HUES6 (cell line): Measurements from ENCODE around the gene C12orf75.
"Not testable (repeated sequence)": the region's sequence is repeated elsewhere in the genome, so short reads cannot be mapped to it uniquely, and the experiment has no call there.

Source experiments
- H3K27ac ChIP-seq: 2 replicates; pipeline ENCODE4 v1.7.0; 2013; ENCODE audit warnings: low read depth, mild to moderate bottlenecking, low read length, inconsistent platforms
- H3K27me3 ChIP-seq: 2 replicates; pipeline ENCODE4 v1.6.1; 2013; ENCODE audit warnings: low read length; ENCODE audit not compliant: control insufficient read depth, insufficient read depth
- H3K36me3 ChIP-seq: 2 replicates; pipeline ENCODE4 v1.6.1; 2013; ENCODE audit warnings: low read length; ENCODE audit not compliant: control insufficient read depth, insufficient read depth
- H3K4me1 ChIP-seq: 2 replicates; pipeline ENCODE4 v1.6.1; 2013; ENCODE audit warnings: low read length; ENCODE audit not compliant: control insufficient read depth, insufficient read depth
- H3K4me3 ChIP-seq: 2 replicates; pipeline ENCODE4 v1.5.1; 2013; ENCODE audit warnings: low read depth, low read length
- H3K9ac ChIP-seq: one replicate; pipeline ENCODE4 v1.6.1; 2013; ENCODE audit warnings: mild to moderate bottlenecking, low read length
- H3K9me3 ChIP-seq: 2 replicates; pipeline ENCODE4 v1.6.1; 2013; ENCODE audit warnings: low read depth, low read length; ENCODE audit not compliant: control insufficient read depth, insufficient read depth

Gene C12orf75

DNA sequence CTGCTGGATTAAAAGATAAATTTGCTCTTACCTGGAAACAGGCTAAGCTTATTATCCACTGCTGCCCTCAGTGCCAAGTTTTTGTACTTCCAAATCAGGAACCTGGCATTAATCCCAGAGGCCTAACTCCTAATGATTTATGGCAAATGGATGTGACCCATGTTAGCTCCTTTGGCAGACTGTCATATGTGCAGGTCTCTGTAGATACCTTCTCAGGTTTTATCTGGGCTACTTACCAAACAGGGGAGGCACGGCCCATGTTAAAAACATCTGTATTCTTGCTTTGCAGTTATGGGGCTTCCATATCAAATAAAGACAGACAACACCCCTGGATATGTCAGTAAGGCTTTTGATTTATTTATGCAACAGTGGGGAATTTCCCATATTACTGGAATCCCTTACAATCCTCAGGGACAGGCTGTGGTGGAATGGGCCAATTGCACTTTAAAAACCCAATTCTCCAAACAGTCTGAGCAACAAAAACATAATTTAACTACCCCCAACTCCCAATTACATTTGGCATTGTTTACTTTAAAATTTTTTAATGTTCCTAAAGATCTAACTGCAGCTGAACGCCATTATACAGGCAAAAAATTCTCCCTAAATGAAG is 19.9 kb upstream of the C12orf75 start:
- H3K27me3 ChIP-seq, H3K36me3 ChIP-seq, H3K4me3 ChIP-seq, H3K9ac ChIP-seq, H3K4me1 ChIP-seq, H3K27ac ChIP-seq: not testable (repeated sequence)
- peaks cover 27% of the 10 kb centered on the region for H3K9me3 ChIP-seq

DNA sequence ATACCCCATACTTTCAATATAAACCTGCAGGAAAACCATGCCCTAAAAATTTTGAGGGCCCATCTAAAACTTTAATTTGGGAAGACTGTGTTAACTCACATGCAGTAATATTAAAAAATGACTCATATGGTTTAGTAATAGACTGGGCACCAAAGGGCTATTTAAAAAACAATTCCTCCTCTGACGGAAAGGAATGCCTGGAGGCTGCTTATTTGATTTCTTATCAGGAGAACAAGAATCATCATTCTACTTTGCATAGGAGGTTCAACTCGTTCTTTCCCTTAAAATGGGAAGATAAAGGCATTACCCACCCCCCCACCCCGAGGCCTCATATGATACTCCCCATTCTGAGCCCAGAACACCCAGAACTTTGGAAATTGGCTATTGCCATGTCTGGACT is 18.6 kb upstream of the C12orf75 start:
- H3K4me1 ChIP-seq, H3K4me3 ChIP-seq, H3K27ac ChIP-seq, H3K36me3 ChIP-seq, H3K27me3 ChIP-seq, H3K9ac ChIP-seq: not testable (repeated sequence)
- H3K9me3 ChIP-seq = peaks cover 31% of the 10 kb centered on the region

DNA sequence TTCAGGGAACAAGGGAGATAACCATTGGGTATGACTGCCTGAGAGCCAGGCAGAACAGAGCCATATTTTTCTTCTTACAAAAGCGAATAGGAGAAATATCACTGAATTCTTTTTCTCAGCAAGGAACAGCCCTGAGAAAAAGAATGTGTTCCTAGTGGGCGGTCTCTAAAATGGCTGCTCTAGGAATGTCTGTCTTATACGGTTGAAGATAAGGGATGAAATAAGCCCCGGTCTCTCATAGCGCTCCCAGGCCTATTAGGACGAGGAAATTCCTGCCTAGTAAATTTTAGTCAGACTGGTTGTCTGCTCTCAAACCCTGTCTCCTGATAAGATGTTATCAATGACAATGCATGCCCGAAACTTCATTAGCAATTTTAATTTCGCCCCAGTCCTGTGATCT is 16.7 kb upstream of the C12orf75 start:
- not testable (repeated sequence) for H3K4me1 ChIP-seq, H3K27me3 ChIP-seq, H3K36me3 ChIP-seq, H3K4me3 ChIP-seq, H3K27ac ChIP-seq, H3K9ac ChIP-seq
- H3K9me3 ChIP-seq = peaks cover 24% of the 10 kb centered on the region

DNA sequence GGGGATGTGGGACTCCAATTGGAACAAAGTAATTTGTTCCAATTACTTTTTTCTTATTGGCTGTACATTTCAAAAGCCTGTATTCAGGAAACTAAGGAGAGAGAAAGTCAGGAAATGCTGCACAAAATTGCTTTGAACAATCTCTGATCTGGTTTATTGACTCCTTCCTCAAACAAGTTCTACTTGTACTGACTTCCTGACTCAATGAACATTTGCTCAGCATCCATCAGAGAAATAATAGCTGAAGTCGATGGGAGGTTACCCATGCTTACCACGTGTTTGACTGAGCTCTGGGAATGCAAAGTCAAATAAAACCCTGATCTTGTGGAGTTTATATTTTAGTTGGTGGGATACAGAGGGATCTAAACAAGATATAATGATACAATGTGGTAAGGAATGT is 15.4 kb upstream of the C12orf75 start:
- H3K27me3 ChIP-seq = no peaks in the 10 kb centered on the region
- no peak overlapping the region for H3K4me3 ChIP-seq
- no peak overlapping the region for H3K27ac ChIP-seq
- H3K36me3 ChIP-seq = no peaks in the 10 kb centered on the region
- peaks cover 24% of the 10 kb centered on the region for H3K9me3 ChIP-seq
- no peaks in the 10 kb centered on the region for H3K4me1 ChIP-seq
- H3K9ac ChIP-seq = no peak overlapping the region

DNA sequence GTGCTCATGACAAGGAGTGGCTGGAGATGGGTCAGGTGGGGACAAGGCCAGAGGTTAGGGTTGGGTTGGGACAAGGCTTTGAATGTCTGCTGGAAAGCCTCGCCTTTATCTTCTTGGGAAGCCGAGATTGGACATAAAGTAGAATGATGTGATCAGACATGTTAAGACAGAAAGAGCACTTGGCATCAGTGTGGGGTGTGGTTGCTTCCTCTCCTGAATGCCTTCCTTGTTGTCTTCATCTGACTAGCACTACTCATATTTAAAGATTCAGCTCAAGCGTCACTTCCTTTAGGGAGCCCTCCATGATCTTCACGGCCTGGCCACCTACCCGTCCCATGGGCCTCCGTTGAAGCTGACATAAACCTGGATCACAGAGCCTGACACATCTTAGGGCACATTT is 14.8 kb upstream of the C12orf75 start:
- H3K27ac ChIP-seq = no peak overlapping the region
- H3K9ac ChIP-seq = no peak overlapping the region
- H3K9me3 ChIP-seq = peaks cover 24% of the 10 kb centered on the region
- H3K4me1 ChIP-seq = no peaks in the 10 kb centered on the region
- H3K4me3 ChIP-seq = no peak overlapping the region
- no peaks in the 10 kb centered on the region for H3K27me3 ChIP-seq
- H3K36me3 ChIP-seq = no peaks in the 10 kb centered on the region

DNA sequence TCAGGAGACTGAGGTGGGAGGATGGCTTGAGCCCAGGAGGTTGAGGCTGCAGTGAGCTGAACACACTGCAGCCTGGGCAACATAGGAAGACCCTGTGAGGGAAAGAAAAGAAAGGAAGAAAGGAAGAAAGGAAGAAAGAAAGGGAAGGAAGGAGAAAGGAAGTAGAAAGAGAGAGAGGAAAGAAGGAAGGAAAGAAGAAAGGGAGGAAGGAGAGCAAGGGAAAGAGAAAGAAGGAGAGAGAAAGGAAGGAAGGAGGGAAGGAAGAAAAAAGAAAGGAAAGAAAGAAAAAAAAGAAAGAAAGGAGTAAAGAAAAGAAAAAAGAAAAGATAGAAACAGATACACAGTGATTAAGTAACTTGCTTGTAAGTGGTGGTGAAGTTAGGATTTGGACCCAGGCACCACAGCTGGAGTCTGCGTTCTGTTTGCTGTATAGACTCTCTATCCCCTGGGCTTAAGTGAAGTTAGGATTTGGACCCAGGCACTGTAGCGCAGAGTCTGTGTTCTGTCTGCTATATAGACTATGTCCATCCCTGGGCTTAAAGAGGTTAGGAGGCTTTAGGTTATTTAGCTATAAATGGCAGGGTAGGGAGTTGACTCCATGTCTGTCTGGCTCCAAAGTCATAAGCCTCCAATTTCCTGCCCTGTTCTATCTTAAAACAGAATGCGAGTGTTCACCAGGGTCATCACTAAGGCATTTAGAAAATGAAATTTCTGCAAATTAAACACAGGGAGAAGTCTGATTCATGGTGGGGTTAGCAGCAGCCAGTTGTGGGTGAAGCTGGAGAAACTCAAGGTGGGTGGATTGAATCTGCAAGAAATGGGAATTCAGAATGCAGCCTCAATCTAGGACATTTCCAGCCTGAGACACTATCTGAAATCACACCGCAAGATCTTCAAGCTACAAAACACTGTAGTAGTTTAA is 13.3 kb upstream of the C12orf75 start:
- H3K36me3 ChIP-seq = no peaks in the 10 kb centered on the region
- no peaks in the 10 kb centered on the region for H3K27me3 ChIP-seq
- H3K4me3 ChIP-seq = no peak overlapping the region
- no peak overlapping the region for H3K9ac ChIP-seq
- H3K4me1 ChIP-seq = no peaks in the 10 kb centered on the region
- no peak overlapping the region for H3K27ac ChIP-seq
- peaks cover 24% of the 10 kb centered on the region for H3K9me3 ChIP-seq

DNA sequence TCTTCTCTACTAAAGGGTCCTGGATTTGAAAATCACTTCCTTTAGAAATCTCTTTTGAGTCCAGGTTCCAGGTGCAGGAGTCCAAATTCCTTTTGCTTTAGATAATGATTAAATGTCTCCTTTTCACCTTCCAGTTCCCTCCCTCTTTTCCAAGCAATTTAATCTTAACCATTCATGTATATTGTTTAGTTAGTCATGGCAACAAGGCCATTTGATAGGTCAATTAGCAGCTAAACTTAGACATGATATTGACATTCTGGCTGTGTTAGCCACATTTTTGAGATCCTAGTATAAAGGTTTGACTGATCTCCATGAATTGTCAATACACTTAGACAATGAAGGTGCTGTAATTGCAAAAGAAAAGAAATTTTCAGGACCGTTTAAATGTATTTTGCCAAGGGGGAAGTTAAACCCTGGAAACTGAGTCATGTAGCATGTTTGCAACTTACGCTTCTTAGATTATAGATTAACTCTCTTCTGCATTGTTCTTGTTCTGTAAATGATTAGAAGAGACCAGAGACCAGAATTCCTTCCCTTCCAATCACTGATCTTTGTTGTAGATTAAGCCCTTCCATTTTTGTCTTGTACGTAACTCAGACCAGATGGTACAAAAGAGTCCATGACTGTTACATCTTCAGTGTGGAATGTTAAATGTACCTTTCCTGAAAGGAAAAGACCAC is 12.4 kb upstream of the C12orf75 start:
- no peak overlapping the region for H3K9ac ChIP-seq
- no peak overlapping the region for H3K27ac ChIP-seq

DNA sequence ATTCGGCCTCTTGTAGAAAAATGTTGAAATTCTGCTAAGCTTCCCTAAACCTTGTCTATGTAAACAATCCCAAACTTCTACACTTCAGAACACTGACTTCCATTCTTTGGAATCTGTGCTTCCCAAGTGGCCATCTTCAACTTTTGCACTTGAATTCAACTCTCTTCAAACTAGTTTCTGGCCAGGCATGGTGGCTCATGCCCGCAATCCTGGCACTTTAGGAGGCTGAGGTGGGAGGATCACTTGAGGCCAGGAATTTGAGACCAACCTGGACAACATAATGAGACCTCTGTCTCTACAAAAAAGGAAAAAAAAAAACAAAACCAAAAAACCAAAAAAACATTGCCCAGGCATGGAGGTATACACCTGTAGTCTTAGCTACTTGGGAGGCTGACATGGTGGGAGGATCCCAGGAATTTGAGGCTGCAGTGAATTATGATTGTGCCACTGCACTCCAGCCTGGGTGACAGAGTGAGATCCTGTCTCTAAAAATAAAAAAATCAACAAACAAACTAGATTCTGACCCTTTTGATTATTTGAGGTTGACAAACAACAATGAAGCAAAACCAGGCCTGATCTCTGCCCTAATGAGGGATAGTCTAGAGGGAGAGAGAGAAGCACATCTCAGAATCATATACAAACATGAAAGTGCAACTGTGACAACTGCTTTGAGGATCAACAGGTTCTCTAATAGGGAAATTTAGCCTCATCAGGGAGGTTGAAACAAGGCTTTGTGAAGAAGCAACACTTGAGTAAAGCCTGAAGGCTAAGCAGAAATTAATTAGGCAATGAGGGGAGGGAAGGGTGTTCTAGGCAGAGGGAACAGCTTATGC is 11.6 kb upstream of the C12orf75 start:
- no peak overlapping the region for H3K4me3 ChIP-seq
- H3K9me3 ChIP-seq = peaks cover 20% of the 10 kb centered on the region
- no peak overlapping the region for H3K9ac ChIP-seq
- no peaks in the 10 kb centered on the region for H3K4me1 ChIP-seq
- H3K36me3 ChIP-seq = no peaks in the 10 kb centered on the region
- H3K27me3 ChIP-seq = no peaks in the 10 kb centered on the region
- H3K27ac ChIP-seq = no peak overlapping the region

More for the DNA sequence above, 12.4 kb upstream of the C12orf75 start:
- Histone ChIP-seq H3K4me3 (no peak overlapping the region), H3K9me3 (peaks cover 24% of the 10 kb centered on the region), H3K27me3 (no peaks in the 10 kb centered on the region), H3K36me3 (no peaks in the 10 kb centered on the region), H3K4me1 (no peaks in the 10 kb centered on the region)

DNA sequence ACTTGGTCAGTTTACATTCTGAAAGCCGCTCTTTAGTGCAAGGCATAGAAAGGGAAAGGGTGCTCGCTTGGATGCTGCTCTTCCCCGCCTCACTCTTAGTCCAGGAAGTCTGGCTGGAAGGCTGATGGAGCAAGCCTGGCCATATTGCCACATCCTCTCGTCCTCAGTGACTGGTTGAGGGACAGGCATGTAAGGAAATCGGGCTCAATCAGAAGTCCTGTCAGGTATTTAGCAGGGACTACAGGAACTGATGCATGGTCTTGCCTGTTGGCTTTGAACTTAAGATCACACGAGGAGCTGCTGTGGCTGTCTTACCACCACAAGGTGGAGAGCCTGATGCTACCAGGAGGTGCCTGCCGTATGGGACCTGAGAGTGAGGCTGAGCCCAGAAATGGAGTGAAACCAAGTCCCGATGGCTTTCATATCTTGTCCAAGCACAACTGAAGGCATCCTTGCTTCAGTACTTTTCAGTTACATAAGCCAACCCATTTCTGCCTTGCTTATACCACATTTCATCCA is 10.7 kb upstream of the C12orf75 start:
- Histone ChIP-seq H3K4me3 (no peak overlapping the region), H3K9me3 (peaks cover 12% of the 10 kb centered on the region), H3K27ac (no peak overlapping the region), H3K4me1 (no peaks in the 10 kb centered on the region), H3K9ac (no peak overlapping the region), H3K27me3 (no peaks in the 10 kb centered on the region), H3K36me3 (no peaks in the 10 kb centered on the region)

DNA sequence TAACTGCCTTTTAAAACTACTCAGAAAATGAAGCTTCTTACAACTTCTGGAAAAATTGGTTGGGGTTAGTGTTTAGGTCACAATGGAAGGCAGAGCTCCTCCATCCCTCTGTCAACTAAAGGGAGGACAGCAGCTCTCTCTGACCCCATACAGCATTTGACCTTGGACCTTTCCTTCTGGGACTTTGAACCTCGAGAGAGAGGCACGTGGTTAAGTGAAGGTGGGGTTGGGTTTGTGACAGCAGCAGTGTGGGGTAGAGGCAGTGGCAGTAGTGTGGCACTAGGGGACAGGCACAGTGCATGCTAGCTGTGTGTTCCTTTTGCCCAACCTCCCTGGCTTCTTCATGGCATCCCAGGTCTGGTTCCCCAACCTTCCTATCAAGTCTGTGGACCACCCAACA is 9.4 kb upstream of the C12orf75 start:
- Histone ChIP-seq H3K9ac (no peak overlapping the region), H3K9me3 (no peaks in the 10 kb centered on the region), H3K4me3 (no peak overlapping the region), H3K36me3 (no peaks in the 10 kb centered on the region), H3K4me1 (no peaks in the 10 kb centered on the region), H3K27me3 (no peaks in the 10 kb centered on the region), H3K27ac (no peak overlapping the region)
